OCI-LY1 (cell line): Measurements from ENCODE around the gene IFNLR1.

Experiments used
- H2AFZ ChIP-seq: fragments of 200-600 bp; sonication (generic), shearing (Covaris generic); 2 replicates; pipeline ENCODE4 v1.6.0; 2014; ENCODE audit warnings: antibody characterized with exemption, mild to moderate bottlenecking, low read length
- H3F3A ChIP-seq: fragments of 200-600 bp; sonication (generic), shearing (Covaris generic); 2 replicates; pipeline ENCODE4 v1.6.0; 2014; ENCODE audit warnings: mild to moderate bottlenecking, antibody characterized with exemption, low read length, moderate library complexity; ENCODE audit not compliant: insufficient read depth
- H3K27ac ChIP-seq: fragments of 200-600 bp; sonication (generic); 2 replicates; pipeline ENCODE4 v1.5.1; 2014; ENCODE audit warnings: low read length, mixed run types, mild to moderate bottlenecking, low read depth; ENCODE audit not compliant: poor library complexity, severe bottlenecking
- H3K27me3 ChIP-seq: fragments of 200-600 bp; sonication (generic); 2 replicates; pipeline ENCODE4 v1.6.0; 2014; ENCODE audit warnings: antibody characterized with exemption, mild to moderate bottlenecking, low read length, moderate library complexity; ENCODE audit not compliant: insufficient read depth
- H3K36me3 ChIP-seq: fragments of 200-600 bp; sonication (generic); 2 replicates; pipeline ENCODE4 v1.6.1; 2014; ENCODE audit warnings: mild to moderate bottlenecking, antibody characterized with exemption, low read length, moderate library complexity, mixed read lengths; ENCODE audit not compliant: insufficient read depth
- H3K4me1 ChIP-seq: fragments of 200-600 bp; sonication (generic); 2 replicates; pipeline ENCODE4 v1.5.1; 2014; ENCODE audit warnings: mild to moderate bottlenecking, low read length, moderate library complexity; ENCODE audit not compliant: insufficient read depth, severe bottlenecking
- H3K4me2 ChIP-seq: fragments of 200-600 bp; sonication (generic), shearing (Covaris generic); 2 replicates; pipeline ENCODE4 v1.6.1; 2014; ENCODE audit warnings: low read length
- H3K4me3 ChIP-seq: fragments of 200-600 bp; sonication (generic); 2 replicates; pipeline ENCODE4 v1.5.1; 2014; ENCODE audit warnings: low read length, low read depth, mild to moderate bottlenecking, mixed read lengths; ENCODE audit not compliant: poor library complexity, severe bottlenecking
- H3K79me2 ChIP-seq: fragments of 200-600 bp; shearing (Covaris generic); 2 replicates; pipeline ENCODE4 v1.6.1; 2016; ENCODE audit warnings: mixed run types, low read length, mixed read lengths; ENCODE audit not compliant: insufficient read depth
- H3K9ac ChIP-seq: fragments of 200-600 bp; sonication (generic), shearing (Covaris generic); 2 replicates; pipeline ENCODE4 v1.6.1; 2014; ENCODE audit warnings: mild to moderate bottlenecking, low read length, mixed read lengths
- H3K9me2 ChIP-seq: fragments of 200-600 bp; sonication (generic), shearing (Covaris generic); 2 replicates; pipeline ENCODE4 v1.6.1; 2014; ENCODE audit warnings: low read depth, mild to moderate bottlenecking, low read length, mixed read lengths
- H3K9me3 ChIP-seq: fragments of 200-600 bp; shearing (Covaris generic); 2 replicates; pipeline ENCODE4 v1.6.1; 2014; ENCODE audit warnings: low read length, mixed read lengths
- H4K20me1 ChIP-seq: fragments of 200-600 bp; sonication (generic), shearing (Covaris generic); 2 replicates; pipeline ENCODE4 v1.6.0; 2016; ENCODE audit warnings: mild to moderate bottlenecking, low read length; ENCODE audit not compliant: insufficient read depth
- EZH2 ChIP-seq: fragments of 200-600 bp; sonication (generic), shearing (Covaris generic); IDR thresholded peaks from 2 replicates; pipeline ENCODE4 v1.8.0; 2017; ENCODE audit warnings: borderline replicate concordance, mixed run types, mild to moderate bottlenecking, antibody characterized with exemption, low read length, moderate library complexity, mixed read lengths
- TF ChIP-seq, protein P1 (sequence below): fragments of 200-600 bp; sonication (generic), shearing (Covaris generic); IDR thresholded peaks from 2 replicates; pipeline ENCODE4 v1.5.1; 2017; ENCODE audit warnings: mild to moderate bottlenecking, antibody characterized with exemption, low read length, moderate library complexity, mixed read lengths

Gene IFNLR1

DNA sequence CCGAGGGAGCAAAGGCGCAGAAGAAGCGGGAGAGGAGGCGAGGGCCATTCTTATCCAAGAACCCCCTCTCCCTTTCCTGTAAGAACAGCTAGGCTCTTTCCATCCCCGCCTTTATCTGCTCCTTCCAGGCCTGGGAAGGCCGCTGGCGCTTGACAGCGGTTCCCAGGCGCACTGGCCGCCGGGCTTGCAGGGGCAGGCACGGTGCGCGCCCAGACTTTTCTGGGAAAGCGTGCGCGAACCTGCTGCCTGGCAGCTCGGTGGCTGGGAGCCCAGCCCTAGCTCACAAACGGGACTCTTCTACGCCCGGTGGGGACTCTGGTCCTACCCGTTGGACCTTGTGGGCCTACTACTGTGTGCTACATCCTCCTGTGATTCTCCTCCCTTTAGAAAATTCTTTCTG is 8.8 kb upstream of the IFNLR1 start:
- Histone ChIP-seq H3K4me2 (no peak overlapping the region), H3K27me3 (no peaks in the 10 kb centered on the region), H4K20me1 (no peaks in the 10 kb centered on the region), H3F3A (0 out of 2 replicates have a peak, but pooled peaks cover 7% of the 10 kb centered on the region), H3K79me2 (no peaks in the 10 kb centered on the region), H3K9ac (no peak overlapping the region), H3K4me3 (no peak overlapping the region), H3K27ac (no peak overlapping the region), H3K36me3 (no peaks in the 10 kb centered on the region), H3K4me1 (peaks cover 53% of the 10 kb centered on the region), H3K9me2 (no peaks in the 10 kb centered on the region), H2AFZ (no peak overlapping the region), H3K9me3 (no peaks in the 10 kb centered on the region)
- TF ChIP-seq, protein P1, sequence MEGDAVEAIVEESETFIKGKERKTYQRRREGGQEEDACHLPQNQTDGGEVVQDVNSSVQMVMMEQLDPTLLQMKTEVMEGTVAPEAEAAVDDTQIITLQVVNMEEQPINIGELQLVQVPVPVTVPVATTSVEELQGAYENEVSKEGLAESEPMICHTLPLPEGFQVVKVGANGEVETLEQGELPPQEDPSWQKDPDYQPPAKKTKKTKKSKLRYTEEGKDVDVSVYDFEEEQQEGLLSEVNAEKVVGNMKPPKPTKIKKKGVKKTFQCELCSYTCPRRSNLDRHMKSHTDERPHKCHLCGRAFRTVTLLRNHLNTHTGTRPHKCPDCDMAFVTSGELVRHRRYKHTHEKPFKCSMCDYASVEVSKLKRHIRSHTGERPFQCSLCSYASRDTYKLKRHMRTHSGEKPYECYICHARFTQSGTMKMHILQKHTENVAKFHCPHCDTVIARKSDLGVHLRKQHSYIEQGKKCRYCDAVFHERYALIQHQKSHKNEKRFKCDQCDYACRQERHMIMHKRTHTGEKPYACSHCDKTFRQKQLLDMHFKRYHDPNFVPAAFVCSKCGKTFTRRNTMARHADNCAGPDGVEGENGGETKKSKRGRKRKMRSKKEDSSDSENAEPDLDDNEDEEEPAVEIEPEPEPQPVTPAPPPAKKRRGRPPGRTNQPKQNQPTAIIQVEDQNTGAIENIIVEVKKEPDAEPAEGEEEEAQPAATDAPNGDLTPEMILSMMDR = no peak
- TF ChIP-seq EZH2 = no peak

DNA sequence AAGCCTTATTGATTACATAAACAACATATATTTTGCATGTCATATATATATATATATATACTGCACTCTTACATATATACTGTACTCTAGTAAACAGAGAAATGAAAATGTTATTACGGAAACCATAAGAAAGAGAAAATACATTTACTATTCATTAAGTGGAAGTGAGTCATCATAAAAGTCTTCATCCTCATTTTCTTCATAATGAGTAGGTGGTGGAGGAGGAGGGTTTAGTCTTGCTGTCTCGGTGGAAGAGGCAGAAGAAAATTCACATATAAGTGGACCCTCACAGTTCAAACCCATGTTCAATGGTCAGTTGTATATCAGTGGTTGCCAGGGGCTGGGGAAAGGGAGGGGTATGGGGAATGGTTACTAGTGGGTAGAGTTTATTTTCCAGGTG is 8.0 kb upstream of the IFNLR1 start:
- Histone ChIP-seq H3K4me1 (peaks cover 53% of the 10 kb centered on the region), H3K36me3 (no peaks in the 10 kb centered on the region), H4K20me1 (no peaks in the 10 kb centered on the region), H3K79me2 (no peaks in the 10 kb centered on the region), H3K9ac (no peak overlapping the region), H3K4me2 (no peak overlapping the region), H3K9me3 (no peaks in the 10 kb centered on the region), H3F3A (peaks cover 9% of the 10 kb centered on the region; the same call in 1 of the 2 replicates), H3K9me2 (no peaks in the 10 kb centered on the region), H3K4me3 (no peak overlapping the region), H2AFZ (no peak overlapping the region), H3K27me3 (no peaks in the 10 kb centered on the region), H3K27ac (peak overlapping the region; percentile 11)
- no peak for TF ChIP-seq EZH2
- TF ChIP-seq, protein P1 = no peak

DNA sequence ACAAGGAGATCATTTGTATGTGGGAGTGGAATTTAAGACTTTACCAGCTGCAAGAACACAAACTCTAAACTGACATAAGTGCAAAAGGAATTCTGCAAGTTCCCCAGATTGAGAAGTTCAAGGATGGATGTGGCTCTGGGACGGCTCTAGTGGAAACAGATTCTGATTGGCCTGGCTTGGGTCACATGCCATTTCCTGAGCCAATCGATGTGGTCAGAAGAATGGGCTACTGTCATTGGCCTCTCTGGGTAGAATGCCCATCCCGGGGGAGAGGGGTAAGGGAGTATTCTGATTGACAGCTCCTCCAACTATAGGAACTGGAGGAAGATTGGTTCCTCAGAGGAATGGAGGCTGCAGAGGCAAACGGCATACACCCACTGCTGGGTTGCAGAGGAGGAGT is 6.0 kb upstream of the IFNLR1 start:
- peak overlapping the region; percentile 99 for H3K27ac ChIP-seq
- H3K4me3 ChIP-seq = no peak overlapping the region
- H3K4me1 ChIP-seq = peaks cover 54% of the 10 kb centered on the region
- no peaks in the 10 kb centered on the region for H3K36me3 ChIP-seq
- H3K79me2 ChIP-seq = no peaks in the 10 kb centered on the region
- no peak overlapping the region for H3K4me2 ChIP-seq
- H3K9ac ChIP-seq = no peak overlapping the region
- peaks cover 15% of the 10 kb centered on the region; the same call in 1 of the 2 replicates for H3F3A ChIP-seq
- no peaks in the 10 kb centered on the region for H3K27me3 ChIP-seq
- no peaks in the 10 kb centered on the region for H4K20me1 ChIP-seq
- TF ChIP-seq, protein P1 = no peak
- no peak for TF ChIP-seq EZH2
- no peak overlapping the region for H2AFZ ChIP-seq
- H3K9me2 ChIP-seq = no peaks in the 10 kb centered on the region
- H3K9me3 ChIP-seq = no peaks in the 10 kb centered on the region
